Vagina (tissue), 2 donors: ENCODE measurements around the gene SLC19A1.

Experiments
- POLR2A ChIP-seq, 2 donors: fragments of 450-650 bp; IDR thresholded peaks; one replicate each; pipeline ENCODE4 v1.6.1; 2017; ENCODE audit warnings: antibody characterized with exemption in 2 of 2, mild to moderate bottlenecking in 2 of 2, moderate library complexity in 2 of 2
- TF ChIP-seq, protein P1 (sequence below), 3 experiments: fragments of 450-650 bp in 2 of 3; fragments of 200-600 bp in 1 of 3; sonication (generic) in 1 of 3; IDR thresholded peaks; one replicate each; pipeline ENCODE4 v1.5.1; 2017 to 2019; ENCODE audit warnings: antibody characterized with exemption in 3 of 3, mild to moderate bottlenecking in 2 of 3, moderate library complexity in 2 of 3

DNA sequence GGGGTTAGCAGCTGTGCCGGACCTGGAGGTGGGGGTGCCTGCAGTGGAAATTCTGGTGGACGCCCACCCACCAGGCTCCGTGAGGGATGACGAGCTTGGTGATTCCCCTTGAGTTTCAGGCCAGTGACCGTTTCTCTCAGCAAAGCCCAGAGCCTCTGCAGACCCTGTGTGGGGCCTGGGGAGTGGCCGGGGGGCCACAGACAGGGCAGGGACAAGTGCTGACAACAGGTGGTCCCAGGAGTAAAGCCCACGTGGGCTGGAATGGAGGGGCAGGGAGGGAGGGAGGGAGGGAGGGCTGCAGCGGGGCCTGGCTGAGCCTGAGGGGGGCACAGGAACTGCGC is 84.4 kb downstream of the SLC19A1 start:
- TF ChIP-seq, protein P1, sequence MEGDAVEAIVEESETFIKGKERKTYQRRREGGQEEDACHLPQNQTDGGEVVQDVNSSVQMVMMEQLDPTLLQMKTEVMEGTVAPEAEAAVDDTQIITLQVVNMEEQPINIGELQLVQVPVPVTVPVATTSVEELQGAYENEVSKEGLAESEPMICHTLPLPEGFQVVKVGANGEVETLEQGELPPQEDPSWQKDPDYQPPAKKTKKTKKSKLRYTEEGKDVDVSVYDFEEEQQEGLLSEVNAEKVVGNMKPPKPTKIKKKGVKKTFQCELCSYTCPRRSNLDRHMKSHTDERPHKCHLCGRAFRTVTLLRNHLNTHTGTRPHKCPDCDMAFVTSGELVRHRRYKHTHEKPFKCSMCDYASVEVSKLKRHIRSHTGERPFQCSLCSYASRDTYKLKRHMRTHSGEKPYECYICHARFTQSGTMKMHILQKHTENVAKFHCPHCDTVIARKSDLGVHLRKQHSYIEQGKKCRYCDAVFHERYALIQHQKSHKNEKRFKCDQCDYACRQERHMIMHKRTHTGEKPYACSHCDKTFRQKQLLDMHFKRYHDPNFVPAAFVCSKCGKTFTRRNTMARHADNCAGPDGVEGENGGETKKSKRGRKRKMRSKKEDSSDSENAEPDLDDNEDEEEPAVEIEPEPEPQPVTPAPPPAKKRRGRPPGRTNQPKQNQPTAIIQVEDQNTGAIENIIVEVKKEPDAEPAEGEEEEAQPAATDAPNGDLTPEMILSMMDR (IDR thresholded peaks at IDR 0.05), result no peak
- TF ChIP-seq POLR2A (IDR thresholded peaks at IDR 0.05), result no peak
